ENCODE measurements around the gene ZMYND11. TPM values are rescaled to one million over a fixed set of nuclear protein-coding genes. Genes with fewer than 3 reads are reported as not detected.
A peak's percentile ranks its signal among the peaks of the same experiment; 100 is the strongest.

Gene ZMYND11
- total RNA-seq, 1 donor from 2014 or later, result 69.2 TPM

GRCh38 chr10:288316-289200 is 153.3 kb downstream of the ZMYND11 start:
- Mint-ChIP-seq H3K36me3 (peaks cover 42% of the 10 kb centered on the region), H3K4me1 (no peaks in the 10 kb centered on the region), H3K4me3 (no peak overlapping the region), H3K27me3 (ENCODE audit: low read depth) (no peaks in the 10 kb centered on the region), H3K27ac (no peak overlapping the region), H3K9me3 (no peaks in the 10 kb centered on the region)
- TF ChIP-seq, protein P1, sequence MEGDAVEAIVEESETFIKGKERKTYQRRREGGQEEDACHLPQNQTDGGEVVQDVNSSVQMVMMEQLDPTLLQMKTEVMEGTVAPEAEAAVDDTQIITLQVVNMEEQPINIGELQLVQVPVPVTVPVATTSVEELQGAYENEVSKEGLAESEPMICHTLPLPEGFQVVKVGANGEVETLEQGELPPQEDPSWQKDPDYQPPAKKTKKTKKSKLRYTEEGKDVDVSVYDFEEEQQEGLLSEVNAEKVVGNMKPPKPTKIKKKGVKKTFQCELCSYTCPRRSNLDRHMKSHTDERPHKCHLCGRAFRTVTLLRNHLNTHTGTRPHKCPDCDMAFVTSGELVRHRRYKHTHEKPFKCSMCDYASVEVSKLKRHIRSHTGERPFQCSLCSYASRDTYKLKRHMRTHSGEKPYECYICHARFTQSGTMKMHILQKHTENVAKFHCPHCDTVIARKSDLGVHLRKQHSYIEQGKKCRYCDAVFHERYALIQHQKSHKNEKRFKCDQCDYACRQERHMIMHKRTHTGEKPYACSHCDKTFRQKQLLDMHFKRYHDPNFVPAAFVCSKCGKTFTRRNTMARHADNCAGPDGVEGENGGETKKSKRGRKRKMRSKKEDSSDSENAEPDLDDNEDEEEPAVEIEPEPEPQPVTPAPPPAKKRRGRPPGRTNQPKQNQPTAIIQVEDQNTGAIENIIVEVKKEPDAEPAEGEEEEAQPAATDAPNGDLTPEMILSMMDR (IDR thresholded peaks at IDR 0.05; ENCODE audit: unreplicated experiment), result no peak
- DNase-seq (ENCODE audit: low spot score in 2 of 2, unreplicated experiment in 2 of 2), result no peak

- H3K9me3 Mint-ChIP-seq, result no peaks in the 10 kb centered on the region
- TF ChIP-seq, protein P1 (IDR thresholded peaks at IDR 0.05; ENCODE audit: unreplicated experiment), result no peak
Measured at GRCh38 chr10:289581-289980, 154.3 kb downstream of the ZMYND11 start.

GRCh38 chr10:290026-290725 is 154.9 kb downstream of the ZMYND11 start:
- Mint-ChIP-seq H3K4me3 (no peak overlapping the region), H3K36me3 (peaks cover 29% of the 10 kb centered on the region), H3K27me3 (ENCODE audit: low read depth) (no peaks in the 10 kb centered on the region)

More at GRCh38 chr10:289581-289980, 154.3 kb downstream of the ZMYND11 start:
- Mint-ChIP-seq H3K27me3 (ENCODE audit: low read depth) (no peaks in the 10 kb centered on the region), H3K27ac (no peak overlapping the region), H3K4me3 (no peak overlapping the region), H3K4me1 (no peaks in the 10 kb centered on the region), H3K36me3 (peaks cover 33% of the 10 kb centered on the region)
- DNase-seq (ENCODE audit: low spot score in 2 of 2, unreplicated experiment in 2 of 2), result no peak

DNA sequence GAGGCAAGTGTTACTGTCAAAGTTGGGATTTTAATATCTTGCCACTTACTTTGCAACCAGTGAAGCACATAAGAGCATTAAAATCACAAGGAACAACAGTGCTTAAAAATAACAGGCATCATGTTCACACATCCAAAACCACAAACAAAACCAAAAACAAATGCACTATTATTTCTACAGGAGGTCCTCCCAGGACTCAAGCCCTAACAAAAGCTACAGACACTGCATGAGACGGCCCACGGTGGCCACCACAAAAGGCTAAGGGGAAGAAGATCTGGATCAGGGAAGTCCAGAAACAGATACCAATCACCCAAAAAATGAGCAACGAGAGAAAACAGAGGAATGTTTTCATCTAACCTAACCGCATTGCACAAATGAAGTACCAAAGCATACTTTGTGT is 158.4 kb downstream of the ZMYND11 start:
- DNase-seq (ENCODE audit: low spot score in 2 of 2, unreplicated experiment in 2 of 2), result no peak
- peaks cover 13% of the 10 kb centered on the region for H3K36me3 Mint-ChIP-seq
- TF ChIP-seq, protein P1 (IDR thresholded peaks at IDR 0.05; ENCODE audit: unreplicated experiment), result no peak
- H3K27ac Mint-ChIP-seq, result no peak overlapping the region
- H3K4me3 Mint-ChIP-seq, result no peak overlapping the region
- H3K9me3 Mint-ChIP-seq, result no peaks in the 10 kb centered on the region
- H3K4me1 Mint-ChIP-seq, result peaks cover 5% of the 10 kb centered on the region
- no peaks in the 10 kb centered on the region for H3K27me3 Mint-ChIP-seq (ENCODE audit: low read depth)

More at GRCh38 chr10:290026-290725, 154.9 kb downstream of the ZMYND11 start:
- no peak for DNase-seq (ENCODE audit: low spot score in 2 of 2, unreplicated experiment in 2 of 2)
- no peak overlapping the region for H3K27ac Mint-ChIP-seq
- H3K4me1 Mint-ChIP-seq, result no peaks in the 10 kb centered on the region
- no peaks in the 10 kb centered on the region for H3K9me3 Mint-ChIP-seq
- TF ChIP-seq, protein P1 (IDR thresholded peaks at IDR 0.05; ENCODE audit: unreplicated experiment), result no peak

DNA sequence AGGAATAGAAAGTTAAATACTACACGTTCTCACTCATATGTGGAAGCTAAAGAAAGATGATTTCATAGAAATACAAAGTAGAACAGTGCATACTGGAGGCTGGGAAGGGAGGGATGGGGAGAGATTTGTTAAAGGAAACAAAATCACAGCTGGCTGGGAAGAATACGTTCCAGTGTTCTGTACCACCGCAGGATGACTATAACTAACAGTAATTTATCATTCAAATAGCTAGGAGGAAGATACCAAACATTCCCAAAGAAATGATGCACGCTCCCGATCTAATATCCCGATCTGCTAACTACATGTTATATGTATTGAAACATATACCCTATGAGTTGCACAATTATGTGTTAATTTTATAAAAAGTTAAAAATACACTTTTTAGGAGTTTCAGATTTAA is 162.3 kb downstream of the ZMYND11 start:
- peaks cover 22% of the 10 kb centered on the region for H3K36me3 Mint-ChIP-seq
- peaks cover 5% of the 10 kb centered on the region for H3K4me1 Mint-ChIP-seq
- peak overlapping the region; percentile 1 for H3K27ac Mint-ChIP-seq
- no peaks in the 10 kb centered on the region for H3K9me3 Mint-ChIP-seq
- H3K27me3 Mint-ChIP-seq (ENCODE audit: low read depth), result no peaks in the 10 kb centered on the region
- TF ChIP-seq, protein P1 (IDR thresholded peaks at IDR 0.05; ENCODE audit: unreplicated experiment), result no peak
- H3K4me3 Mint-ChIP-seq, result no peak overlapping the region
- no peak for DNase-seq (ENCODE audit: low spot score in 2 of 2, unreplicated experiment in 2 of 2)

Measured in mesothelial cell of epicardium (in vitro differentiated cells).